Stimulated activated CD4-positive, alpha-beta T cell treated with anti-CD3 and anti-CD28 coated beads, Interleukin-4, amount 100 ng/mL, for 1 hour (primary cell): ENCODE measurements around the gene GPR132.
A peak's percentile ranks its signal among the peaks of the same experiment; 100 is the strongest.
"Not testable (repeated sequence)": the region's sequence is repeated elsewhere in the genome, so short reads cannot be mapped to it uniquely, and the experiment has no call there.

Experiments
- DNase-seq: peaks from one replicate; pipeline ENCODE4 v3.0.0-alpha.2; 2020

The GPR132 gene

GRCh38 chr14:105091054-105091516 is 25.9 kb upstream of the GPR132 start:
- no peak for DNase-seq

- peak; percentile 90 for DNase-seq
Measured at GRCh38 chr14:105090493-105091053, 25.3 kb upstream of the GPR132 start.

- no peak for DNase-seq
Measured at GRCh38 chr14:105089746-105090492, 24.7 kb upstream of the GPR132 start.

- no peak for DNase-seq
Measured at GRCh38 chr14:105088812-105089745, 23.8 kb upstream of the GPR132 start.

- no peak for DNase-seq
Measured at GRCh38 chr14:105087963-105088811, 23.0 kb upstream of the GPR132 start.

- no peak for DNase-seq
Measured at GRCh38 chr14:105087308-105087962, 22.2 kb upstream of the GPR132 start.

GRCh38 chr14:105086833-105087307 is 21.6 kb upstream of the GPR132 start:
- DNase-seq = peak; percentile 85

- DNase-seq = no peak
Measured at GRCh38 chr14:105085766-105086165, 20.5 kb upstream of the GPR132 start.

GRCh38 chr14:105084741-105085571 is 19.7 kb upstream of the GPR132 start:
- DNase-seq = no peak

GRCh38 chr14:105083926-105084685 is 18.9 kb upstream of the GPR132 start:
- DNase-seq = no peak

- no peak for DNase-seq
Measured at GRCh38 chr14:105082703-105083102, 17.5 kb upstream of the GPR132 start.

GRCh38 chr14:105081473-105081872 is 16.2 kb upstream of the GPR132 start:
- DNase-seq = not testable (repeated sequence)

- DNase-seq = no peak
Measured at GRCh38 chr14:105080161-105080560, 14.9 kb upstream of the GPR132 start.

- no peak for DNase-seq
Measured at GRCh38 chr14:105078294-105078693, 13.1 kb upstream of the GPR132 start.

GRCh38 chr14:105077649-105077995 is 12.4 kb upstream of the GPR132 start:
- no peak for DNase-seq

- no peak for DNase-seq
Measured at GRCh38 chr14:105076805-105077648, 11.8 kb upstream of the GPR132 start.

- no peak for DNase-seq
Measured at GRCh38 chr14:105076296-105076804, 11.1 kb upstream of the GPR132 start.

- no peak for DNase-seq
Measured at GRCh38 chr14:105075379-105076295, 10.4 kb upstream of the GPR132 start.
